HL-60/S4 (cell line): Measurements from ENCODE around the gene TRAPPC11.
"Not testable (repeated sequence)": the region's sequence is repeated elsewhere in the genome, so short reads cannot be mapped to it uniquely, and the experiment has no call there.

Experiments used
- in situ Hi-C: fragments of 300-500 bp; cut with MboI; formaldehyde crosslinking; loops from 2 replicates; pipeline ENCODE4 v1.14.3; 2022; ENCODE audit warnings: low sequenced_read_pairs

TRAPPC11 gene

DNA sequence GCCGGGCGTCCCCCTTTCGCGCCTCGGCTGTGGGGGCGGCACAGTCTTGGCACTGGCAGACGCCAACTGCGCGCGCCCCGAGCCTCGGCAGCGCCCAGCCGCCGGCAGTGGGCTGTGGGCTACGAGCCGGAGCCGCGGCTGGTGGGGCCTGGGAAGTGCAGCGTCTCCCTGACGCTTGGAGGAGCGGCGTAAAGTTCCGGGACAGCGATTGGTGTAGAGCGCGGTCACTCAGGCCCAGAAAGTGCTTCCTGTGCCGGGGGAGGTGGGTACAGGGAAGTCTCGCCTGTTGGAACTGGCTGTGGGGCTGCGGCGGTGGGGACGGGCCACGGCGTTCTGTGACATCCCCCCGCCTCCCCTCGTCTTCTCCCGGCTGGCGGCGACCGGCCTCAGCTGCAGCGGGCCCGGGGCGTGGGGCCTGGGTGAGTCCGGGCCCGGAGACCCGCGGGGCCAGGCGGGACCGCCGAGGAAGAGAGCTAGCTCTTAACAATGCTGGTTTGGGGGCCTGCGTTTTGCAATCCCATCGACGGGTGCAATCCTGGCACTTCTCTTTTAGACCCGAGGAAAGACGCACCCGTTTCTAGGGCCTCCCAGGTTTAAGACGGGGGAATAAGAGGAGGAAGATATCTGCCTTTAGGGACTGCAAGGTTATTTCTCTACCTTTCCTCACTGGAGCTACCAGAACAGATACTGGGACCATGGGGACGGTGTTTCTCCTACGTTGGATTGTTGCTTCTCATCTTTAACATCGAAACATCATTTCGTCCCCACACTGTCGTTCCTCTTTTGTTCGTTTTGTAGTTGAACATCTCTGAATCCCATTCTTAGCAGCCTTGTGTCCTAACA, at the start of gene TRAPPC11, which contains the start of gene RWDD4:
TSS of gene TRAPPC11 (plus strand) at position 265 of the 843 bp plus-strand sequence. CDS start 4,575 bp downstream, outside the sequence.
TSS of gene RWDD4 (minus strand) at position 157 of the 843 bp plus-strand sequence. CDS start 233 bp downstream, outside the sequence.
- in situ Hi-C loops, result no loop called here

DNA sequence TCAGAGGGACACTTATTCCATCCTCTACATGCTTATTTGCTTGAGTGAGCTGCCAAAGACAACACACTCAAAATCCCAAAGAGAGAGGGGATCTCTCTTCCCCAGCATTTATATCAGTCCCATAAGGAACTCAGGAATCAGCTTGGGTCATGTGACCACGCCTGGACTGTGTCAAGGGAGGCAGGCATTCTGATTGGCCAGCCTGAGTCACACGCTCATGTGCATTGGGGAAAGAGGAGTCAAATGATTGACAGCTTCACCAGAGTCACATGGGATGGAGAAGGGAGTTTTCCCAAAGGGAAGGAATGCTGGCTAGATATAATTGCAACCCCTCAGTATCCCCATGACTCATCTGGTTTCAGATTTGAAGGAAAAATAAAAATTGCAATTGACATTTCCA, 49.1 kb upstream of the TRAPPC11 start:
- in situ Hi-C loops, result no loop called here

DNA sequence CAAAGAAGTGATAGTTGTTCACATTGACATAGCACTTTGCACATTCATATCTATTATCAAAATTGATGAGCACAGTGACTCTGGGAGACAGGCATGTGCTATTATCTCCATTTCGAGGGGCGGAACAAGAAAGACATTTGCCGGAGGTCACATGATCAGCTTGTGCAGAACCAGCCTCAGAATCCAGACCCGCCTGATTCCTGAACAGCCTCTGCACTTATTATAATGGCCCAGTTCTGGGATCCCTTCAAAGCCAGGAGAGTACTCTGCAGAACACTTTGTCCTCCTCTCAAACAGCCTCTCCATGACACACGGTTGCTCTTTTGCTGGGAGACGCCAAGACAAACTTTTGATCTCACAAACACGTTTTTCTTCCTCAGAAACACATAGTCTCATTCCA, 48.5 kb upstream of the TRAPPC11 start:
- in situ Hi-C loops, result no loop called here

DNA sequence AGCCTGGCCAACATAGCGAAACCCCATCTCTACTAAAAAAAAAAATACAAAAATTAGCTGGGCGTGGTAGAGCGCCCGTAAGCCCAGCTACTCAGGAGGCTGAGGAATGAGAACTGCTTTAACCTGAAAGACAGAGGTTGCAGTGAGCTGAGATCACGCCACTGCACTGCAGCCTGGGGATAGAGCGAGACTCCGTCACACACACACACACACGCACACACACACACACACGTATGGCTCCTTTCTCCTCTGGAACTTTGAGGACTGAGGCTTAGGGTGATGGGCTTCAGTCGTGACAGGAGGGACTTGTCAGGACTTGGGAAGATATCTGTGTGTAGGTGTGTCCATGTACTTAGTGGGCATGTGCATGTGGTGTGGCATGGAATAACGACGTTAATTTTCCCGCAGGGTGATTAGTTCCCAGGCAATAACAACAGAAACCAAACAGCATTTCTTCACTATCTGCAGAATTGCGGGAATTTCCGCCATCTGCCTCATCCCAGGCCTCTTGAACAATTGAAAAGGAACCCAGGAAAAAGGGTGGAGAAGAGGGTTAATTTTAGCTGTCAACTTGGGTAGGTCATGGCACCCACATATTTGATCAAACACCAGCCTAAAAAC, 47.8 kb upstream of the TRAPPC11 start:
- in situ Hi-C loops, result no loop called here

DNA sequence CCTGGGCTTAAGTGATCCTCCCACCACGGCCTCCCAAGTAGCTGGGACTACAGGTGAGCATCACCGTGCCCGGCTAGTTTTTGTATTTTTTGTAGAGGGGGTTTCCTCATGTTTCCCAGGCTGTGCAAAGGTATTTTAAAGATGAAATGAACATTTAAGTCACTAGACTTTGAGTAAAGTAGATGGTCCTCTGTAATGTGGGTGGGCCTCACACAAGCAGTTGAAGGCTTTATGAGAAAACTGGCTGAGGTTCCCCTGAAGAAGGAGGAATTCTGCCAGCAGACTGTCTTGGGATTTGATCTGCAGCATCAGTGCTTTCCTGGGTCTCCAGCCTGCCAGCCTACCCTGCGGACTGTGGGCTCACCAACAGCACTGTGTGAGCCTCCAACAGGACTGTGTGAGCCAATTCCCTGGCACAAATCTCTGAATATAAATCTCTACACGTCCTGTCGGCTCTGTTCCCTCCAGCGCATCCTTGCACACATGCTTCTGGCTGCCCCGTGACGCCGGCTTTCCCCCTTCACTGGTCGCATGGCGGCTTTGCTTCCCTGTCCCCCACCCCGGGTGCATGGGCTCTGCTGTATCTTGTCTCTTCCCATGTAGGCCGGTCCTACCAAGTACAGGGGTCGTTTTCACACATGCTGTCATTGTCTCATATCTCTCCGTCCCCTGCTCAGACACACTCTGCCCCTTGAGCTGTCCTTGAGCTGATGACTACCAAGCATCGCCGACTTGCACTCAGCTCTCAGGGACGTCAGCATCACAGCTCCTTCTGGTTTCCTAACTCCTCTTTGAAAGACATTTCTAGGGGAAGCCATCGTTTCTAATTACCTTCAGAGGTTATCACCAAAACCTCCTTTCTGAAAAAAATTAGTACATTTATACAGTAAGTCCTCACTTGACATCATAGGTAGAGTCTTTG, 46.5 kb upstream of the TRAPPC11 start:
- in situ Hi-C loops, result no loop called here

DNA sequence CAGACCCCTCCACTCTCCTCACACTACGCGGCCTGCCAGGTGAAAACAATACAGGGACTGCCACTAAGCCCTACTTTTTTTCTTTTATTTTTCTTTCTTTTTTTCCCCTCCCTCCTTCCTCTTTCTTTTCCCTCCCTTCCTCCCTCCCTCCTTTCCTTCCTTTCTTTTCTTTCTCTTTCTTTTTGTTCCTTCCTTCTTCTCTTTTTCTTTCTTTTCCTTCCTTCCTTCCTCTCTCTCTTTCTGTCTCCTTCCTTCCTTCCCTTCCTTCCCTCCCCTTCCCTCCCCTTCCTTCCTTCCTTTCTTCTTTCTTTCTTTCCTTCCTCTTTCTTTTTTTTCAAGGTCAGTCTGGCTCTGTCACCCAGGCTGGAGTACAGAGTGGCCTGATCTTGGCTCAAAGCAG, 42.0 kb upstream of the TRAPPC11 start:
- in situ Hi-C loops, result no loop called here

DNA sequence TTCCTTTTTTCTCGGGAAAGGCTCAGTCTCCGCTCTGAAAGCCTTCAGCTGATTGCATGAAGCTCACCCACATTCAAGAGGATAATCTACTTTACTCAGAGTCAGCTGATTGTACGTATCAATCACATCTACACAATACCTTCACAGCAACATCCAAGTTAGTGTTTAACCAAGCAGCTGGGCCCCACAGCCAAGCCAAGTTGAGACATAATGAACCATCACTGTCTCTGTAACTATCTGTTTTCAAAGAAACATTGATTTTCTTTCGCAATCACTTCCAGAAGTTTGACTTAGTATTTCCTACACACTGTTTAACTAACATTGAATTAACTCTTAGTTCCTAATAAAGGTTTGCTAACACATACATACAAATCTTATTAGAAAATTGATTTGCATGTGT, 40.4 kb upstream of the TRAPPC11 start:
- in situ Hi-C loops, result no loop called here

DNA sequence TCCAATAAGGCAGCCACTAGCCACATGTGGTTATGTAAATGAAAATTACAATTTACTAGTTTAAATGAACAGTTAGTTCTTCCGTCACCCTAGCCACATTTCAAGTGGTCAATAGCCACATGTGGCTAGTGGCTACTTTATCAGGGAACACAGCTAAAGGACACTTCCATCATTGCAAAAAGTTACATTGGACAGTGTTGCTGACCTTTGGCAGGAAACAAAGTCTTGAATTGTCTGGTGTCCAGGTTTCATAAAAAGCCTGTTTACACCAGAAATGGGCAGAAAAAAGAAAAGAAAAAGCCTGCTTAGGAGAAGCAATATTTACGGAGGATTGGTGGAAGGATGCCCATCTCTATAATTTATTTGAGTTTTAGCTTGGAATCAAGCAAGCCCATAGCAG, 38.7 kb upstream of the TRAPPC11 start:
- in situ Hi-C loops, result no loop called here

DNA sequence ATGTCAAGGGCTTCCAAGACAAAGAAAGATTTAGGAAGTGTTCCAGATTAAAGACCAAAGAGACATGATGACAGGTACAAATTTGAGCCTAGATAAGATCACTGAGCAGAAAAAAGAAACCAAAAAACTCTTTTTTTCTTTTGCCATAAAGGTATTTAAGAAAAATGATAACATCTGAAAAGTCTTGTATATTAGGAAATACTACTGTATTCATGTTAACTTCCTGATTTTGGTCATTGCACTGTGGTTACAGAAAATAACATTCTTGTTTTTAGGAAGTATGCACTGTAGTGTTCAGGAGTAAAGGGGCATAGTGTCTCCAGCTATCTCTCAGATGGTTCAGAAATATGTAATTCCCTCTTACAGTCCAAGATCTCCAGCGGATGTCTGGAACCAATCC, 37.2 kb upstream of the TRAPPC11 start:
- in situ Hi-C loops, result no loop called here

DNA sequence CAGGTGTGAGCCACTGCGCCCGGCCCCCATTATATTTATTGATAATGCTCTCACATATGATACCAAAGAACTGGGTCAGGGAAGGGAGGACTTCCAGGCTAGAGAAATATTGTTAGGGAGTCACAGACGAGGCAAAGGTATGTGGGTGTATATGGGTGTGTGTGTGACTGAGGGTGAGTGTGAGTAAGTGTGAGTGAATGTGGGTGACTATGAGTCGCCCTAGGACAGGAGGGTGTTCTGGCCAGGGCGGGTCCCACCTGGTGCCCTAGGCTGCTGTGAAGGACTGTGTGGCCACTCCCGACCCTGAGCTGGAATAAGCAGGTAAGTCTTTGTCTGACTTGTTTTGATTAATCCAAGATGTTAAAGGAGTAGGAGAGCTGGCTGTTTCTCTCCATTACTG, 34.5 kb upstream of the TRAPPC11 start:
- in situ Hi-C loops, result no loop called here

DNA sequence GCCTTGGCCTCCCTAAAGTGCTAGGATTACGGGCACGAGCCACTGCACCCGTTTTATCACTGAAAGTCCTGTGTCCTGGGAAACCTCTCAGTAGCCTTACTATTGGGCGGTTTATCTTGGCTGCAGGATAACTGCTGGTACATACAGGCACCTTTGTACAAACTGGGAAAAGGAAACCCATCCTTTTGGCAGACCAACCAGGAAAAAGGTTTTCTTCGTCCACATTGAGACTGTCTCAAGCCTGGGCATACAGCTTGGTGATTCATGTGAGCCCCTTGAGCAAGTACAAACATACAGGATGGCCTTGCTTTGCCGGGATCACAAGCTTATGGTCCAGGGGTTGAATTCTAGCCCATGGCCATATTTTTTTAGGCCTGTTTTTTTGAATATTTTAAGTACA, 32.9 kb upstream of the TRAPPC11 start:
- in situ Hi-C loops, result no loop called here

DNA sequence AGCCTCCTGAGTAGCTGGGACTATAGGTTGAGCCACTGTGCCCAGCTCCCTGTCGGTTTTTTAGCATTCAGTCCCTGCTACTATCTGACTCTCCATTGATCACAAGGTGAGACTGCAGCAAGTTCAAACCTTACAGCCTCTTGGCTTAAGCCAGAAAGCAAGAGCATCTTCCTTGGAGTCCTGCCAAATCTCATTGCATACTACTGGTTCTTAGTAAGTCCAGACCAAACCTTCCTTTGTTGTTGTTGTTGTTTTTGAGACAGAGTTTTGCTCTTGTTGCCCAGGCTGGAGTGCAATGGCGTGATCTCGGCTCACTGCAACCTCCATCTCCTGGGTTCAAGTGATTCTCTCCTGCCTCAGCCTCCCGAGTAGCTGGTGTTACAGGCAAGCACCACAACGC, 31.8 kb upstream of the TRAPPC11 start:
- in situ Hi-C loops, result not testable (repeated sequence)

DNA sequence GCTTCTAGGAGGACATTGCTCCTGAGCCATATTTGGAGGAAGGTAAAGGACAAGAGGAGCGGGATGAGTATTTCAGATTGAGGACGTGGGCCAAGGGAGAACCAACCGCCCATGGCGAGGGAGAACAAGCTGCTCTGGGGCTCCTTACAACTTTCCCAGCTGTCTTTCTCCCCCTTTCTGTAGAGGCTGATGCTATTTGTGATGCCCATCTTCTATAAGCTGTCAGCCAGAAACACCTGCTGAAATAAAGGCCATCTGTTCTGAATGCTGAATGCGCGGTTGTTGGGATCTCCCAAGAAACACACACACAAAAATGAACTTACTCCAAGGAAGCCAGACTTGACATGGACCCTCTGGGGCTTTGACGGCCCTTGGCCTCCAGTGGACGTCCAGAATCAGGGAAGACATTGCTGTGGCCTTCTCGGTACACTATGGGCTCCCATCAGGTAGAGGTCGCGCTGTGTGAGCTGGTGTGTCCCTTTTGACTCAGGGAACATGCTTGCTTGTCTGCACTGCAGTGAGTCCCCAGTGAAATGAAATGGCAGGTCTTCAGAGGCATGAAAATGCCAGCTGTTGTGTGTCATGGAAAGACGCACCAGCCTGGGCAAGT, 31.0 kb upstream of the TRAPPC11 start:
- in situ Hi-C loops, result no loop called here

DNA sequence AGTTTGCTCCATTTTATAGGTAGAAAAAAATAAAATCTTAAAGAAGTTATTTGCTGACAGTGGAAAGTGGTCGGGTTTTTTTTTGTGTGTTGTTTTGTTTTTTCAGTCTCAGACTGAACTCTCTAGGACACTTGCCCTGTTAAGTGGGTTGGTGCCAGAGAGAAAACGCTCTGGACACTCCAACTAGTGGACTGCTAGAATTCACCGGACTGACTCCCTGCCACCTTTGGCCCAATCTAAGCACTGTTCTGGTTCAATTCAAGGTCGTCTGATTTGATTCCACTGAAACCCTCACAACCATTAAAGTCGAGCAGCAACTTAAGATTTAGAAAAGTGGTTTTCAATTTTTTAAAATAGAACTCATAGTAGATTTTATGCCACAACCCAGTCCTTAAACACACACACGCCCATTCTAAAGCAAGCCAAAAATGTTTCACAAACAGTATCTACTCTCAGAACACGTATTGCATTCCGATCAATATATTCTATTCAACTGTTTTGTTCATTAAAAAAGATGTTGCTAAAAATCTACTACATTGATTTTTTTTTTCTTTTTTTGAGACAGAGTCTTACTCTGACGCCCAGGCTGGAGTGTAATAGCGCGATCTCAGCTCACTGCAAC, 27.4 kb upstream of the TRAPPC11 start:
- in situ Hi-C loops, result no loop called here

DNA sequence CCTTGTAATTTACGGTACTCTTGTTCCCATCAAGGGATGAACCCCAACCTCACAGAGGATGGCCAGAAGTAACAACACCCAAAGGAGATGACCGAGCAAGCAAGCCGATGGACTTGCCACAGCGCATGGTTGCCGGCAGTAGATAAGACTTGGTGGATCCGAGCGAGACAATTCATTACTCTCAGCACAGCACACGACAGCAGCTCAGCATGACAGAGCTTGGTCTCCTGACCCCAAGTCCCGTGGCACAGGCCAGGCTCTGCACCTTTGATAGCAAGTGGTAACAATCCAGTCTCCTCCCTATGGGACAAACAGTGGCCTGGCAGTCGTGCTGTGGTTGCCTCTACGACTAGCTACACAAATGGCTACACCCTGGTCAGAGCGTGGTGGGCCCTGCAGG, 26.4 kb upstream of the TRAPPC11 start:
- in situ Hi-C loops, result no loop called here

DNA sequence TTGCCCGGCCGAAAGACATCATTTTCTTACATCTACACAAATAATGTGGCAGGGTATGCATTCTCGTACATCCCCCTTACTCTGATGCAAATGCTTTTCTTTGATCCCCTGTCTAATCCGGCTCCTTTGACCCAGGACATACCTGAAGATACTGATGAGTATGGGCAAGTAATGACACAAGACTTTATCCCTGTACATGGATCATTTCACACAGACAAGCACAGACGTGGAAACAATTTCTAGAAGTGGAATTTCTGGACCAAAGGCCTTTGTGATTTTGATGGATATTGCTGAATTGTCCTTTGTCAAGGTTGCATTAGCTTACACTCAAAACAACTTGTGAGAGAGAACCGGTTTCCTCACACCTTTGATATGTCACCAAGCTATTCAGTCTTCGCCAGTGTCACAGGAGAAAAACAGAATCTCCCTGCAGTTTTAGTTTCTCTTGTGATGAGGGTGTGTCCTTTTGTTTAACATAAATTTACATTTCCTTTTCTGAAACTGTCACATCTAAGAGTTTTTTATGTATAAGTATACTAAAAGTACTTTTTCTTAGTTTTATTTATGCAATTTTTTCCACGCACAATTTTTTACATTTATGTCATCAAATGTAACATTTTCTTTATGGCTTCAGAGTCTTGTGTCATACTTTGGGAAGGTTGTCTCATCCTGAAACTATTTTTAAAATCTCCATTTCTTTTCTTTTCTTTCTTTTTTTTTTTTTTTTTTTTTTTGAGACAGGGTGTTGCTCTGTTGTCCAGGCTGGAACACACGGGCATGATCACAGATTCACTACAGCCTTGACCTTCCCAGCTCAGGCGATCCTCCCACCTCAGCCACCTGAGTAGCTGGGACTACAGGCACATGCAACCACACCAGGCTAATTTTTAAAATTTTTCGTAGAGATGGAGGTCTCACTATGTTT, 25.4 kb upstream of the TRAPPC11 start:
- in situ Hi-C loops, result no loop called here

DNA sequence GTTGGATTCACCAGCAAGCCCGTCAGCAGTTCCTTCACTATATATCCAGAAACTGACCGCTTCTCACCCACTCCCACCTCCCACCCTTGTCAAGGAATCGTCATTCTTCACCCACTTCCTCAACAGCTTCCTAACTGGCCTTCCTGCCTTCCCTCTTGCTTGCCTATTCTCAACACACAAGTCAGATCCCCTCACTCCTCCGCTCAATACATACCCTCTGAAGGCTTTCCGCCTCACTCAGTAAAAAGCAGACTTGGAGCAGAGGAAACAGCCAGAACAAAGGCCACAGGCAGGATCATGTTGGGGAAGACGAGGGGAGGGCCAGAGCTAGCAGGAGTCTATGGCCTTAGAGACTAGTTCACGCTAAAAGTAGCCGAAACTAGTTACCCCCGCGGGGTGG, 23.8 kb upstream of the TRAPPC11 start:
- in situ Hi-C loops, result no loop called here

DNA sequence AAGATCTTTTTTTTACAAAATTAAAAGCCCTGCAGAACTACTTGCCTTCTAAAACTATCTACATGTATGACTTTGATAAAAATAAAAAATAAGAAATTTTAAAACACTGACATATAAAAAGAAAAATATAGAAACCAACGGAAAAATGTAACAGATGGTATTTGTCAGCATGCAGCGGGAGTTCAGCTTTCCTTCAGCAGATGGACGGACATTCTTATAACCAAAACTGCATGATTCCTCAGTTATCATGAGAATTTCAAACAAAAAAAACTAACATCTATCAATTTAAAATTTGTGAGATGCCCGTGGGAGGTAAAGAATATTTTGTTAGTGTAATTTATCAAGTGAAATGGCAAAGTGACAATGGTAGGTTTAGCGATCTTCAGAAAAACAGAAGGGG, 23.4 kb upstream of the TRAPPC11 start:
- in situ Hi-C loops, result no loop called here

DNA sequence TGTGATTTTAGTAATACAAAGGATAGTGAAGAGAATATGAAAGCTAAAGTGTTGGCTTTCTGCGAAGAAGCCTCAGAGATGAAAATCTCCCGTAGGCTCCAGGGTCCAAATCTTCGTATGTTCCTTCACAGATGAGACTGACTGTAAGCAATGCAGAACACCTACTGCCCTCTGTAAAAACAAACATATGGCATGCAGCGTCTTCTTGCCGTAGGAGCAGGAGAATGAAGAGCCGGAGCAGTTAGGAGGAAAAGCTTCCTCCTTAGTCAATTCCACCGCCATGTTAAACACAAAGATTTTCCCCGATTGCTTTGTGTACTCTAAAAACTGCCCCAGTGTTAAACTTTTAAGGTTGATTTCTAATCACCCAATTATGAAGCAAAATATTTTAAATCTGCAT, 22.6 kb upstream of the TRAPPC11 start:
- in situ Hi-C loops, result no loop called here
